CD14-positive monocyte (primary cell): ENCODE results near the gene MDN1. TPM values are rescaled to one million over a fixed set of nuclear protein-coding genes. Genes with fewer than 3 reads are reported as not detected.

Experiments
- DNase-seq, 3 donors: peaks; one replicate each; pipeline ENCODE4 v3.0.0-alpha.2; 2011 to 2022
- H2AFZ ChIP-seq: 2 replicates; pipeline ENCODE4 v1.6.0; 2012; ENCODE audit warnings: mild to moderate bottlenecking, low read depth, low read length, inconsistent platforms; ENCODE audit not compliant: insufficient read depth, poor library complexity, severe bottlenecking
- H3K27ac ChIP-seq, 2 donors: 1 replicate in 1 of 2; 2 replicates in 1 of 2; pipeline ENCODE4 v1.5.1; 2012 to 2013; ENCODE audit warnings: low read length in 2 of 2, control low read depth in 1 of 2, inconsistent platforms in 1 of 2, low read depth in 1 of 2, mild to moderate bottlenecking in 1 of 2
- H3K27me3 ChIP-seq, 2 donors: one replicate each; pipeline versions ENCODE4 v1.6.0 to v1.6.1; 2011 to 2013; ENCODE audit warnings: low read length in 2 of 2; ENCODE audit not compliant: control insufficient read depth in 2 of 2, insufficient read depth in 2 of 2
- H3K36me3 ChIP-seq, 2 donors: replicated peaks in 1 of 2; 1 replicate in 1 of 2; 2 replicates in 1 of 2; pipeline versions ENCODE4 v1.5.1 to v1.6.1; 2012 to 2013; ENCODE audit warnings: low read length in 2 of 2, control low read depth in 1 of 2, inconsistent platforms in 1 of 2, mild to moderate bottlenecking in 1 of 2; ENCODE audit not compliant: insufficient read depth in 2 of 2, control insufficient read depth in 1 of 2
- H3K4me1 ChIP-seq, 2 donors: 1 replicate in 1 of 2; 2 replicates in 1 of 2; pipeline versions ENCODE4 v1.5.1 to v1.6.1; 2012 to 2013; ENCODE audit warnings: low read length in 2 of 2, control low read depth in 1 of 2, inconsistent platforms in 1 of 2, mild to moderate bottlenecking in 1 of 2, moderate library complexity in 1 of 2; ENCODE audit not compliant: insufficient read depth in 2 of 2, control insufficient read depth in 1 of 2
- H3K4me2 ChIP-seq: replicated peaks from 2 replicates; pipeline ENCODE3; 2012; ENCODE audit warnings: low read length, moderate library complexity, mild to moderate bottlenecking; ENCODE audit not compliant: poor library complexity, severe bottlenecking; ENCODE audit errors: extremely low read depth
- H3K4me3 ChIP-seq, 3 experiments: fragments of 200-600 bp in 1 of 3; sonication (generic) in 1 of 3; replicated peaks in 1 of 3; 1 replicate in 2 of 3; 2 replicates in 1 of 3; pipeline ENCODE4 v1.5.1; 2011 to 2013; ENCODE audit warnings: low read length in 3 of 3, mild to moderate bottlenecking in 3 of 3, control low read depth in 2 of 3, low read depth in 2 of 3, inconsistent platforms in 1 of 3, moderate library complexity in 1 of 3
- H3K79me2 ChIP-seq: 2 replicates; pipeline ENCODE4 v1.6.0; 2012; ENCODE audit warnings: mild to moderate bottlenecking, control low read depth, inconsistent platforms, low read length, moderate library complexity; ENCODE audit not compliant: insufficient read depth
- H3K9ac ChIP-seq: 2 replicates; pipeline ENCODE4 v1.6.0; 2017; ENCODE audit warnings: low read length, mild to moderate bottlenecking; ENCODE audit not compliant: insufficient read depth, poor library complexity, severe bottlenecking
- H3K9me3 ChIP-seq, 2 donors: replicated peaks in 1 of 2; 1 replicate in 1 of 2; 2 replicates in 1 of 2; pipeline versions ENCODE4 v1.5.1 to v1.6.1; 2012 to 2013; ENCODE audit warnings: low read length in 2 of 2, control low read depth in 1 of 2; ENCODE audit not compliant: control insufficient read depth in 1 of 2, insufficient read depth in 1 of 2
- H4K20me1 ChIP-seq: 2 replicates; pipeline ENCODE4 v1.6.0; 2012; ENCODE audit warnings: mild to moderate bottlenecking, low read length, control low read depth, moderate library complexity; ENCODE audit not compliant: insufficient read depth
- H3K27ac Mint-ChIP-seq, 7 donors: one replicate each; pipeline ENCODE4 v1.8.0; 2020; ENCODE audit warnings: mild to moderate bottlenecking in 7 of 7, mixed read lengths in 7 of 7, moderate library complexity in 6 of 7, inconsistent platforms in 2 of 7
- H3K27me3 Mint-ChIP-seq, 3 donors: one replicate each; pipeline ENCODE4 v1.8.0; 2021 to 2022; ENCODE audit warnings: low read depth in 3 of 3, mild to moderate bottlenecking in 3 of 3, mixed read lengths in 3 of 3, moderate library complexity in 3 of 3, inconsistent platforms in 1 of 3
- H3K36me3 Mint-ChIP-seq, 2 donors: one replicate each; pipeline ENCODE4 v1.8.0; 2020; ENCODE audit warnings: mixed read lengths in 2 of 2, inconsistent platforms in 1 of 2, mild to moderate bottlenecking in 1 of 2
- H3K4me1 Mint-ChIP-seq: one replicate; pipeline ENCODE4 v1.8.0; 2020; ENCODE audit warnings: mild to moderate bottlenecking, mixed read lengths
- H3K4me3 Mint-ChIP-seq, 2 donors: one replicate each; pipeline ENCODE4 v1.8.0; 2020; ENCODE audit warnings: mild to moderate bottlenecking in 2 of 2, mixed read lengths in 2 of 2, moderate library complexity in 1 of 2
- H3K9me3 Mint-ChIP-seq, 7 donors: one replicate each; pipeline ENCODE4 v1.8.0; 2020 to 2022; ENCODE audit warnings: mixed read lengths in 7 of 7, mild to moderate bottlenecking in 6 of 7, moderate library complexity in 6 of 7, inconsistent platforms in 2 of 7
- CTCF ChIP-seq: fragments of 200-600 bp; IDR thresholded peaks from one replicate; pipeline ENCODE4 v1.8.0; 2022; ENCODE audit warnings: antibody characterized with exemption, mild to moderate bottlenecking
- WGBS: methylation state at CpG from one replicate; pipeline ENCODE4 v1.1.5; 2013; ENCODE audit warnings: missing lambda C conversion rate; ENCODE audit not compliant: insufficient coverage; 5-methylcytosine and 5-hydroxymethylcytosine counted together
- intact Hi-C, 2 donors: fragments of 100-400 bp; cut with micrococcal nuclease; formaldehyde crosslinking; loops; one replicate each; pipeline versions ENCODE4 v1.15.0 to v1.15.1; 2023
- polyA plus RNA-seq, 3 donors: library from polyadenylated mRNA; depleted of rRNA in 1 of 3; unstranded in 2 of 3; stranded (reverse) in 1 of 3; fragments of 300-500 nt in 2 of 3; fragments of >200 nt in 1 of 3; fragmentation: Illumina TruSeq in 2 of 3; gene quantifications; 1 replicate in 2 of 3; 2 replicates in 1 of 3; pipeline ENCODE4 v1.2.3, GENCODE V29; 2012 to 2021

MDN1 gene
- polyA plus RNA-seq, 3 donors = 0.61 to 6.6 (median 1.8) TPM

- H3K36me3 Mint-ChIP-seq = peaks cover 70% of the 10 kb centered on the region in 2 donors
- Histone ChIP-seq H3K79me2 (no peaks in the 10 kb centered on the region), H2AFZ (no peak overlapping the region), H3K4me2 (no peak overlapping the region), H3K36me3 (peaks cover 47 to 83% of the 10 kb centered on the region in 2 donors), H3K4me1 (peaks cover 8 to 10% of the 10 kb centered on the region in 2 donors), H3K9ac (no peak overlapping the region), H3K9me3 (no peaks in the 10 kb centered on the region), H4K20me1 (no peaks in the 10 kb centered on the region), H3K4me3 (no peak overlapping the region), H3K27me3 (no peaks in the 10 kb centered on the region), H3K27ac (no peak overlapping the region)
- no peak overlapping the region for H3K4me3 Mint-ChIP-seq
- no peak for TF ChIP-seq CTCF
- H3K9me3 Mint-ChIP-seq = no peaks in the 10 kb centered on the region
- WGBS = 100% methylated on average over 1 of the region's 2 CpGs
- no peak for DNase-seq
- H3K4me1 Mint-ChIP-seq = peaks cover 10% of the 10 kb centered on the region
- H3K27me3 Mint-ChIP-seq = no peaks in the 10 kb centered on the region
- H3K27ac Mint-ChIP-seq = no peak overlapping the region
- intact Hi-C loops = no loop called here
Measured at GRCh38 chr6:89685311-89685710, 134.3 kb downstream of the MDN1 start.

GRCh38 chr6:89682991-89683390 is 136.6 kb downstream of the MDN1 start:
- DNase-seq = no peak
- Histone ChIP-seq H3K4me2 (no peak overlapping the region), H3K79me2 (no peaks in the 10 kb centered on the region), H3K27ac (no peak overlapping the region), H3K36me3 (peaks cover 60 to 94% of the 10 kb centered on the region in 2 donors), H3K27me3 (no peaks in the 10 kb centered on the region), H3K9me3 (no peaks in the 10 kb centered on the region), H4K20me1 (no peaks in the 10 kb centered on the region), H2AFZ (no peak overlapping the region), H3K9ac (no peak overlapping the region), H3K4me1 (no peaks in the 10 kb centered on the region), H3K4me3 (no peak overlapping the region)
- H3K36me3 Mint-ChIP-seq = peaks cover 80 to 84% of the 10 kb centered on the region in 2 donors
- no peak overlapping the region for H3K4me3 Mint-ChIP-seq
- H3K9me3 Mint-ChIP-seq = no peaks in the 10 kb centered on the region
- no CpG with 5 or more reads among the region's 1 CpG for WGBS
- H3K27me3 Mint-ChIP-seq = no peaks in the 10 kb centered on the region
- intact Hi-C loops = no loop called here
- no peak for TF ChIP-seq CTCF
- no peaks in the 10 kb centered on the region for H3K4me1 Mint-ChIP-seq
- H3K27ac Mint-ChIP-seq = peak overlapping the region in 2 of 7 donors; percentile 13 to 35
